Measurements from ENCODE around the gene RBKS. TPM values are rescaled to one million over a fixed set of nuclear protein-coding genes. Genes with fewer than 3 reads are reported as not detected.

RBKS gene
- total RNA-seq, 2 experiments from 2014 or later: 2.2 to 2.8 TPM

DNA sequence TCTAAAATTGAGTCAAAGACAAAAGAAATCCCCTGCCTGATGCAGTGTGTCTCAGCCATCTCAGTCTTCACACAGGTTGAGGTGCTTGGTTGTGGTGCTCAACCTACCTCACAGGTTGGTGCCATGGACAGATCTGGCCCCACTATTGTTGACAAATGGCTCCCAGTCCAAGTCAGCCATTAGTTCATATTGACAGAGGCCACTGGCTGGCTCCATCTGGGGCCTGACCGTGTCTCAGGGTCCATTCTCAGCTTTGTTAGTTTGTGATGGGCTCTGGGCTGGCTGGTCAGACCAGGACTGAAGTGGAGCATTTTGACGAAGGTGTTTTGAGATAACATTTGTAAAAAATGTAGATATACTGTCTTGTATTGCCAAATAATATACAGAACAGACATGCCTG is 81.8 kb downstream of the RBKS start:
- no peak overlapping the region for H3K4me3 Mint-ChIP-seq
- POLR2A ChIA-PET: no interaction called here
- no peak for DNase-seq
- no peak overlapping the region for H3K27ac Mint-ChIP-seq
- peaks cover 14% of the 10 kb centered on the region for H3K4me1 Mint-ChIP-seq
- CTCF ChIA-PET: no interaction called here
- H3K9me3 Mint-ChIP-seq: peaks cover 4% of the 10 kb centered on the region
- H3K36me3 Mint-ChIP-seq (ENCODE audit: low read depth): no peaks in the 10 kb centered on the region
- H3K27me3 Mint-ChIP-seq: no peaks in the 10 kb centered on the region

DNA sequence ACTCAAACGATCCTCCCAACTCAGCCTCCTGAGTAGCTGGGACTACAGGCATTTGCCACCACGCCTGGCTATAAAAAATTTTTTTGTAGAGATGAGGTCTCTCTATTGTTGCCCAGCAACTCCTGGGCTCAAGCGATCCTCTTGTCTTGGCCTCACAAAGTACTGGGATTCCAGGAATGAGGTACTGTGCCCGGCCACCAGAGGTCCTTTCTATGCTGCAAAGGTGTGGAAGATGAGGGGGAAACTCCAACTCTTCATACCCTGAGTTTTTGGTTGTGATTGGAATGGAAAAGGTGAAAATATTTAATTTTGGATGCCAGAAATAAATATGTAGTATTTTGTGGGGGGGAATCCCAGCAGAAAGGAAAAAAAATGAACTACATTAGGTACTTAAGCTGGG is 82.7 kb downstream of the RBKS start:
- ChIA-PET POLR2A (no interaction called here), CTCF (no interaction called here)
- DNase-seq: no peak
- no peaks in the 10 kb centered on the region for H3K27me3 Mint-ChIP-seq
- H3K4me1 Mint-ChIP-seq: peaks cover 14% of the 10 kb centered on the region
- H3K27ac Mint-ChIP-seq: no peak overlapping the region
- no peaks in the 10 kb centered on the region for H3K36me3 Mint-ChIP-seq (ENCODE audit: low read depth)
- no peak overlapping the region for H3K4me3 Mint-ChIP-seq
- peaks cover 2% of the 10 kb centered on the region for H3K9me3 Mint-ChIP-seq

DNA sequence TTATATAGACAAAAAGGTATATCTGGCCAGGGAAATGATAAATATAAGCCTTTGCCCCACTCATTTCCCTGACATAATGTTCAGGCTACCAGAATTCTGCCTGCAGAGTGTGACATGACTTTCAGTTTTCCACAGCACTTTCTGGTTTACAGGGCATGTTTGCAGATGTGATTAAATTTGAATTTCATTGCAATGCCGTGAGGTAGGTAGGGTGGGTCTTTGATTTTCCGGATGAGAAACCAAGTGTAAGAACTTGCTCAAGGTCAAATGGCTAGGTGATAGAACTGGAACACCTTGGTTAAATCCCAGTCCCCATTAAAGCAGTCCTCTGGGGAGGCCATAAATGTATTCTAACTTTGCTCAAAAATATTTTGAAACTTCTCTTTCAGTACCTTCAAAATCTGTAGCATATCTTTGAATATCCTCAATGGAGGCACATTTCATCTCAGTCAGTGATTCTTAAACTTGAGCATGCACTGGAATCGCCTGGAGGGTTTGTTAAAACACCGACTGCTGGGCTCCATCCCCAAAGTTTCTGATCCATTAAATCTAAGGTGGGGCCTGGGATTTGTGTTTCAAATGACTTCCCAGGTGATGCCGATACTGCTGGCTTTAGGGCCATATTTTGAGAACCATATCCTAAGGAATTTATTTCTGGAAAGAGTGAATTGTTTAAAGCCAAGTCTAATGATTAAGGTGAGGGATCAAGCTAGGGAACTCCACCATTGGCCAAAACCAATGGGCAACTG is 83.7 kb downstream of the RBKS start:
- no peaks in the 10 kb centered on the region for H3K9me3 Mint-ChIP-seq
- CTCF ChIA-PET: no interaction called here
- H3K4me3 Mint-ChIP-seq: no peak overlapping the region
- H3K4me1 Mint-ChIP-seq: peaks cover 9% of the 10 kb centered on the region
- POLR2A ChIA-PET: no interaction called here
- H3K27me3 Mint-ChIP-seq: no peaks in the 10 kb centered on the region
- no peak for DNase-seq
- H3K27ac Mint-ChIP-seq: no peak overlapping the region
- H3K36me3 Mint-ChIP-seq (ENCODE audit: low read depth): no peaks in the 10 kb centered on the region

DNA sequence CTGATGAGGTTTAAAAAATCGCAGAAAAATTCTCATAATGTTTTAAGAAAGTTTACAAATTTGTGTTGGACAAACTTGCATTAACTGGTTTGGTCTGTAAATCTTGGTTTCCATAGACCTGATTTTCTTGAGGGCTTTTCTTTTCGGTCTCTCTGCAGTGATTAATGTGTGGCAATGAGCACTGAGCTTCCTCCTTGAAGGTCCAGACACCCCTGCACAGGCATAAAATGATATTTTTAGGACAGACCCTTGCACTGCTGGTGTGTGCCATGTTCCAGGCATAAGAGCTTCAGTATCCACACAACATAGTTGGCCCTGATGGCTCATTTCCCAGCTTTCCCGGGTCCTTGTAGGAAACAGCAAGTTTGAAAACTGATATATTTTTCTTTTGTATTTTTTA is 85.0 kb downstream of the RBKS start:
- ChIA-PET POLR2A (no interaction called here), CTCF (interaction anchor here (1.1 kb wide), 1 partner anchor 451 kb away, joined by 3 read pairs; no protein-coding TSS in a partner anchor)
- no peaks in the 10 kb centered on the region for H3K36me3 Mint-ChIP-seq (ENCODE audit: low read depth)

DNA sequence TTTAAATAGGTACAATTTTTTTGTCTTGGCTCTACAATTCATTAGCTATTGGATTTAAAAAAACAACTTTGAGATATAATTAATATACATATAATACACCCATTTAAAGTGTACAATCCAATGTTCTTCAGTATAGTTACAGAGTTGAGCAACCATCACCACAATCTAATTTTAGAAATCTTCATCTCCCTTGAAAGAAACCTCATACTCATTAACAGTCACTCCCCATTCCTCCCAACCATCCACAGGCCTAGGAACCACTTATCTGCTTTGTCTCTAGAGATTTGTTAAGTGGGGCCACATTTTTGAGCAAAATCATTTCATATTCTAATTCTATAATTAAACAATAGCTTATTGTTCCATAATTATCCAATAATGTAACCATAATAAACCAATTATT is 86.0 kb downstream of the RBKS start:
- Mint-ChIP-seq H3K4me1 (no peaks in the 10 kb centered on the region), H3K27ac (no peak overlapping the region), H3K27me3 (no peaks in the 10 kb centered on the region), H3K4me3 (no peak overlapping the region), H3K9me3 (no peaks in the 10 kb centered on the region), H3K36me3 (ENCODE audit: low read depth) (no peaks in the 10 kb centered on the region)
- DNase-seq: no peak
- ChIA-PET CTCF (interaction anchor here (0.8 kb wide), 1 partner anchor 45 kb away, joined by 3 read pairs; no protein-coding TSS in a partner anchor), POLR2A (no interaction called here)

More for the DNA sequence above, 85.0 kb downstream of the RBKS start:
- H3K9me3 Mint-ChIP-seq: no peaks in the 10 kb centered on the region
- no peaks in the 10 kb centered on the region for H3K27me3 Mint-ChIP-seq
- peaks cover 4% of the 10 kb centered on the region for H3K4me1 Mint-ChIP-seq
- H3K27ac Mint-ChIP-seq: no peak overlapping the region
- no peak overlapping the region for H3K4me3 Mint-ChIP-seq
- DNase-seq: no peak

DNA sequence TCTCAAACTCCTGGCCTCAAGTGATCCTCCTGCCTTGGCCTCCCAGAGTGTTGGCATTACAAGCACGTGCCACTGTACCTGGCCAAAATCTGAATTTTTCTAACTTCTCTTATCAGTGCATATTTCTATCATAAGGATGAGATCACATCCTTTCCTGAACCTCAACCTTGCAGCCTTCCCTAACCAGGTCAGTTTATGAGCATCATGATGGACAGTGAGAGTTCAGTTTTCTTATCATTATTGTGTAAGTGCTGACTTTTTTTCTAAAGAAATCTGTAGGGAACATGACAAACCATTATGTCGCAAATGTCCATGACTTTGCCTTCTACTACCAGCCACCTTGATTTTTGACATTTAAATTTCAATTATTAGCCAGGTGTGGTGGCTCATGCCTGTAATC is 87.1 kb downstream of the RBKS start:
- Mint-ChIP-seq H3K4me1 (no peaks in the 10 kb centered on the region), H3K9me3 (no peaks in the 10 kb centered on the region), H3K27me3 (no peaks in the 10 kb centered on the region), H3K4me3 (no peak overlapping the region), H3K36me3 (ENCODE audit: low read depth) (no peaks in the 10 kb centered on the region), H3K27ac (no peak overlapping the region)
- ChIA-PET CTCF (no interaction called here), POLR2A (no interaction called here)
- no peak for DNase-seq

DNA sequence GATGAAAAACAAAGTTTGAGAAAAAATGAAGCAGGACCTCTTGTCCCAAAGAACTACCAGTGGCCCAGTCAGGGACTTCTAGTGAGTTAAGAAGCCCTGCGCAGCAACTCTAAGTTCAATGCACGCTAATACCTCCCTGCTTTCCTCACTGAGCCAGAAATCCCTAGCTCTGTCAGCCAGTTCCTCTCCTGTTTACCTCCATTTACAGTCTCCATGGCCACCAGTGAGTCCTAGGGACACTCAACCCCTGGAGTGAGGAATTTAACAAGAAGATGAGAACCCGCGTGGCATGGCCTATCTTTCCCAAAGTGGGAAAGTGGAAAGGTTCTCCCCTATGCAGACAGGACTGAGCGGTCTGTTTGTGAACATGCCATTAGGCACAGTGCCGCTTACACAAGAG is 87.6 kb downstream of the RBKS start:
- no peak for DNase-seq
- ChIA-PET POLR2A (no interaction called here), CTCF (no interaction called here)
- Mint-ChIP-seq H3K9me3 (no peaks in the 10 kb centered on the region), H3K4me1 (no peaks in the 10 kb centered on the region), H3K27me3 (no peaks in the 10 kb centered on the region), H3K27ac (no peak overlapping the region), H3K36me3 (ENCODE audit: low read depth) (no peaks in the 10 kb centered on the region), H3K4me3 (no peak overlapping the region)

DNA sequence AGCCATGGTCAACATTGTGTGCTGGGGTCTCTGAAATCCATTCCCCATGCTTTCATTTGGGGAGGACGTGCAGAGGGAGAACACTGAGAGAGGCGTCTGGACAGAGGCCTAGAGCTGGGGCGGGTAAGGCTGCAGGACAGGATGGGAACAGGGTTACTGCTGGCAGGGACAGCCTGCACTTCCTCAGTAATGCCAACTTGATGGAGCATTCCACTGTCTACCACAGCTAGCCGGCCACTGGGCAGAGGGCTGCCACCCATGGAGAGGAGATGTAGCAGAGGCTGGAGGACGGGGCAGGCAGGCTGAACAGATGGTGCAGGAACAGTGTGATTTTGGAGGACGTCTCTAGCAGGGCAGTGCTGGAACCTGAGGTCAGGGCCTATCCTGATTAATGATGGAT is 89.3 kb downstream of the RBKS start:
- H3K4me1 Mint-ChIP-seq: no peaks in the 10 kb centered on the region
- no peak for DNase-seq
- no peaks in the 10 kb centered on the region for H3K27me3 Mint-ChIP-seq
- ChIA-PET POLR2A (no interaction called here), CTCF (no interaction called here)
- H3K4me3 Mint-ChIP-seq: no peak overlapping the region
- H3K36me3 Mint-ChIP-seq (ENCODE audit: low read depth): no peaks in the 10 kb centered on the region
- H3K9me3 Mint-ChIP-seq: no peaks in the 10 kb centered on the region
- no peak overlapping the region for H3K27ac Mint-ChIP-seq

DNA sequence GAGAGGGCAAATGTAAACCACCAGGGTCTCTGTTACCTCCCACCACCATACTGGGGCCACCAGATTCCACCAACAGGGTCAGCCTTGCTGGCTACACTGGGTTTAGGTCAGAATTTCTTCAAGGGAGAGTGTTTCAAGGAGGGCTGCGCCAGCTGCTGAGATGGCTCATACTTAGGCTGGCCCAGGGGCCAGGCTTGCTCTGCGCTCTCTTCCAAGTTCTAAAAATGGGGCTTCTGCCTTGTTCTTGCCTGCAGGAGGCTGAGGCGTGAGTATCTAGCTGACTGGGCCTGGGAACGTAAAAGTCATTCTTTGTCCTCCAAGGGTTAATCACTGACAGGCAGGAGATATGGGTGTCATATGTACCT is 90.6 kb downstream of the RBKS start:
- Mint-ChIP-seq H3K4me1 (no peaks in the 10 kb centered on the region), H3K9me3 (no peaks in the 10 kb centered on the region), H3K27me3 (no peaks in the 10 kb centered on the region), H3K27ac (no peak overlapping the region), H3K4me3 (no peak overlapping the region), H3K36me3 (ENCODE audit: low read depth) (no peaks in the 10 kb centered on the region)
- DNase-seq: no peak
- ChIA-PET POLR2A (no interaction called here), CTCF (interaction anchor here (0.7 kb wide), 1 partner anchor 252 kb away, joined by 3 read pairs; no protein-coding TSS in a partner anchor)

DNA sequence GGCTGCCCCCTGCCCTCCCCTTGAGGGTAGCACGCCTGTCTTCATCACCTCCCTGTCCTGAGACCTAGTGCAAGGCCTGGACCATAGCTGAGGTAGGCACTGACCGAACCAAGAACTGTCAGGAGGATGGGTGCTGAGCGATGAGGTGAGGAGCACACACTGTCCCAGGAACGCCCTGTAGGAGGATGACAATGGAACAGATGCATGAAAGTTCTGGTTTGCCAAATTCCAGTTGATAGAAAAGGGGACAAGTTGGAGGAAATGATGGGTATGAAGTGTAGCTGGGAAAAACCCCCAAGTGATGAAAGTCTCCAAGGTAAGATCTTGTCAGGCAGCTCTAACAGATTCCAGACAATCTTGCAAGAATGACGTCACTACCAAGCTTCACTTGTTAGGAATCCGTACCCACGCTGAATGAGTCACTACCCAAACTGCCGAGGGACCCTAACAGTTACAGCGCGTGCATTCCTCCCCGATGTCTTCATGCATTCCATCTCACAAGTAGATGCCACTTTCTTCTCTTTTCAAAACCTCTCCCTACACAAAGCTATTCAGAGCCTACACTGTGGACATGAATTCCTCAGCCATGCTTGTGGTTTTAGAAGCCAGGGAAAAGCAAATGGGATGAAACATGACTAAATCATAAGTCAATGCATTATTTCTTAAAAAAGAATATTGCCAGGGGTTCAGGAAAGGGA is 91.1 kb downstream of the RBKS start:
- H3K9me3 Mint-ChIP-seq: no peaks in the 10 kb centered on the region
- H3K4me1 Mint-ChIP-seq: no peaks in the 10 kb centered on the region
- H3K4me3 Mint-ChIP-seq: no peak overlapping the region
- POLR2A ChIA-PET: no interaction called here
- no peaks in the 10 kb centered on the region for H3K36me3 Mint-ChIP-seq (ENCODE audit: low read depth)
- no peak for DNase-seq
- H3K27me3 Mint-ChIP-seq: no peaks in the 10 kb centered on the region
- H3K27ac Mint-ChIP-seq: no peak overlapping the region
- CTCF ChIA-PET: no interaction called here

DNA sequence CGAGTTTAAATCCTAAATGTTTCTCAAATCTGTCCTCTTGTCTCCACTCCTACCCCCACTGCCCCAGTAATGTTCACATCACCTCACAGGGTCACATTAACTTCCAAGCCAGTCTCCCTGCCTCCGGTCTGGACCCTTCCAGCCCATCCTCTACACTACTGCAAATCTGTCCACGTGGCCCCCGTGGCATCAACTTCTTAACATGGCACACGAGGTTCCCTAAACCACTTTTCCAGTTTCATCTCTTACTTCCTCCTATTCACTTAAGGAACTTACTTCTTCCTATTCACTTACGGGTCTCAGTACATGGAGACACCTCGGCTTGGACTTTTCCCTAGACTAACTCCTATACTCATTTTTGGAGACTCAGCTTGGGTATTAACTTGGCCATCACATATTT is 91.7 kb downstream of the RBKS start:
- Mint-ChIP-seq H3K4me3 (no peak overlapping the region), H3K27me3 (no peaks in the 10 kb centered on the region), H3K4me1 (no peaks in the 10 kb centered on the region), H3K36me3 (ENCODE audit: low read depth) (no peaks in the 10 kb centered on the region), H3K27ac (no peak overlapping the region), H3K9me3 (no peaks in the 10 kb centered on the region)
- ChIA-PET POLR2A (no interaction called here), CTCF (no interaction called here)
- no peak for DNase-seq

DNA sequence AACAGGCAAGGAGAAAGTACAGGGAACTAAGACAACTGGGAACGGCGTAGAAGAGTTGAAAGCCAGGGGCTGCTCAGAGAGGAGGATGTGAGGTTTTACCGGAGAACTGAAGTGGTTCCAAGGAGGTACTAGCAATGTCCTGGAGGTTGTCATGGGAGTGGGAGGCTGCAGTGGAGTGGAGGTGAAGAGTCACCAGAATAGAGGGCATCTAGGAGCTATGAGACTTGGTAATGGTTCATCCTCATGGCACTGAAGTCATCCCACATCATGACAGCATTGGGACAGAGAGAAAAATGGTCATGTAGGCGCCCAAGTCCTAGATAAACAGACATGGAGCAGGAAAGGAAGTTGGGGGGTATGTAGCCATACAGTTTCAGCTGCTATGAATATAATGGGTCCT is 92.3 kb downstream of the RBKS start:
- Mint-ChIP-seq H3K27me3 (no peaks in the 10 kb centered on the region), H3K36me3 (ENCODE audit: low read depth) (no peaks in the 10 kb centered on the region), H3K4me1 (no peaks in the 10 kb centered on the region), H3K4me3 (no peak overlapping the region), H3K9me3 (no peaks in the 10 kb centered on the region), H3K27ac (no peak overlapping the region)
- ChIA-PET CTCF (no interaction called here), POLR2A (no interaction called here)
- DNase-seq: no peak

DNA sequence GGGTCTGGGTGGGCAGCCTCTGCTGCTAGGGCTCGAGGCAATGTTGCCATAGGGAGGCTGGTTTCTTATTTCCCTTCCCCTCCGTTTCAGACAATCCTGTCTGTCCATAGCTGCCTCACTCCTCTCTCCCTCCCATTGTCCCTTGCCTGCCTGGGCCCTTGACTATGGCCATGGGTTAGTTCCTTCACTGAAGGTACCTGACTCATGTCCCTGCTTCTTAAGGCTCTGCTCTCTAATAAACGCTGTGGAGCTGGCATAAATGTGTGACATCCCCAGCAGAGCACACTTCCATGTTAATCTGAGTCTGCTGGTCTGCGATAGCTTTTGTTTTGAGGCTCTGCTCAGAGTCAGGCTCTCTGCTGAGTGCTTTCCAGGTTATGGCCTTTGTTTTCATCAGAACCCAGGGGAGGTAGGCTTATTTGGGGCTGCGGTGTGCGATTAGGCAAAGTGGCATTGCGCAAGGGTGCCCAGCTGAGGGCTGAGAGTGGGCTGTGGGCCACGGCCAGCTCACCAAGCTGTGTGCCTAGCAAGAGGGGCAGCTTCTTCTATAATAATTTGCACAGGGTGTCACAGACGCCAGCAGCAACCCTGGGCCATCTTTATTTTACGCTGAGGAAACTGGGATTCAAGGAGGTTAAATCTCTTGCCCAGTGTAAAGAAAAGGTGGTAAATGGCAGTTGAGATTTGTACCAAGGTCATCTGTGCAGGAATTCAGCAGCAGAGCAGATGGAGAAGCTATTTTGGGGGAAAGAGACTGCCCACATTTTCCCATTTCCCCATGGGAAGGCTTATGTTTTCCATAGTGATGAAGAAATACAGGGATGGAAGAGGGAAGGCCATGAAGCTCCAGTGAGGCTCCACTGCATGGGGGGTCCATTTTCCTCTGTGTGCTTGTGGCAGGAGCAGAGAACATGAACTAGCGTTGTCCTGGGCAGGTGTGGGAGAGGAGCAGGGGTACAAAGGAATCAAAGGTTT is 93.1 kb downstream of the RBKS start:
- ChIA-PET POLR2A (no interaction called here), CTCF (no interaction called here)
- DNase-seq: no peak
- Mint-ChIP-seq H3K4me1 (no peaks in the 10 kb centered on the region), H3K27ac (no peak overlapping the region), H3K36me3 (ENCODE audit: low read depth) (no peaks in the 10 kb centered on the region), H3K4me3 (no peak overlapping the region), H3K9me3 (no peaks in the 10 kb centered on the region), H3K27me3 (no peaks in the 10 kb centered on the region)

All from activated CD4-positive, alpha-beta memory T cell treated with anti-CD3 and anti-CD28 coated beads, Interleukin-2, amount 10 ng/mL, durations not matched to agents 7 days and 5 days (primary cell).